GM13977 (cell line): ENCODE measurements around the gene SYNJ2.

Source experiments
- DNase-seq: peaks from one replicate; pipeline ENCODE4 v3.0.0; 2012; ENCODE audit warnings: low spot score
- in situ Hi-C: fragments of 300-500 bp; cut with MboI; formaldehyde crosslinking; loops from one replicate; pipeline ENCODE4 v1.12.0; 2022; ENCODE audit warnings: low sequenced_read_pairs, low pct_unique_long_range_greater_than_20kb, mixed read lengths, inconsistent platforms; ENCODE audit not compliant: unreplicated experiment
- TF ChIP-seq, protein P1 (sequence below): IDR thresholded peaks from 2 replicates; pipeline ENCODE4 v1.5.1; 2012; ENCODE audit warnings: mild to moderate bottlenecking, control low read depth; ENCODE audit not compliant: insufficient read depth; ENCODE audit errors: extremely low read depth, missing control alignments

SYNJ2 gene

DNA sequence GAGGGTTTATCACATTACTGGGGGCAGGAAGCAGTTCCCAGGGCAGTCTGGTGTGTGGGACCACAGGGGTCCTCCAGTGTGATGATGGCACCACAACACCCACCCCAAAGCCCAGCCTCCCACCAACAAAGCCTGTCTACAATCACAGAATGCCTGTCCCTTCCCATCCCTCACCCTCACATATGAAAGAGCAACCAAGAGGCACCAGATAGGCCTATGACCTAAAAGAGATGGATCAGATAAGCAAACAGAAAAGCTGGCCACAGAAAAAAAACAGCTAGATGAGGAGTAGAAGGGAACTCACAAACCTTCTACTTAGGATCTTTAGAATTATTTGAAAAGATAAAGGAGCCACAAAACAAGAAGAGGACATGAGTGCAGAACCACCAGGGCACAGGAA lies 132.1 kb downstream of the SYNJ2 start:
- DNase-seq: no peak
- TF ChIP-seq, protein P1, sequence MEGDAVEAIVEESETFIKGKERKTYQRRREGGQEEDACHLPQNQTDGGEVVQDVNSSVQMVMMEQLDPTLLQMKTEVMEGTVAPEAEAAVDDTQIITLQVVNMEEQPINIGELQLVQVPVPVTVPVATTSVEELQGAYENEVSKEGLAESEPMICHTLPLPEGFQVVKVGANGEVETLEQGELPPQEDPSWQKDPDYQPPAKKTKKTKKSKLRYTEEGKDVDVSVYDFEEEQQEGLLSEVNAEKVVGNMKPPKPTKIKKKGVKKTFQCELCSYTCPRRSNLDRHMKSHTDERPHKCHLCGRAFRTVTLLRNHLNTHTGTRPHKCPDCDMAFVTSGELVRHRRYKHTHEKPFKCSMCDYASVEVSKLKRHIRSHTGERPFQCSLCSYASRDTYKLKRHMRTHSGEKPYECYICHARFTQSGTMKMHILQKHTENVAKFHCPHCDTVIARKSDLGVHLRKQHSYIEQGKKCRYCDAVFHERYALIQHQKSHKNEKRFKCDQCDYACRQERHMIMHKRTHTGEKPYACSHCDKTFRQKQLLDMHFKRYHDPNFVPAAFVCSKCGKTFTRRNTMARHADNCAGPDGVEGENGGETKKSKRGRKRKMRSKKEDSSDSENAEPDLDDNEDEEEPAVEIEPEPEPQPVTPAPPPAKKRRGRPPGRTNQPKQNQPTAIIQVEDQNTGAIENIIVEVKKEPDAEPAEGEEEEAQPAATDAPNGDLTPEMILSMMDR: no peak
- in situ Hi-C loops: no loop called here

DNA sequence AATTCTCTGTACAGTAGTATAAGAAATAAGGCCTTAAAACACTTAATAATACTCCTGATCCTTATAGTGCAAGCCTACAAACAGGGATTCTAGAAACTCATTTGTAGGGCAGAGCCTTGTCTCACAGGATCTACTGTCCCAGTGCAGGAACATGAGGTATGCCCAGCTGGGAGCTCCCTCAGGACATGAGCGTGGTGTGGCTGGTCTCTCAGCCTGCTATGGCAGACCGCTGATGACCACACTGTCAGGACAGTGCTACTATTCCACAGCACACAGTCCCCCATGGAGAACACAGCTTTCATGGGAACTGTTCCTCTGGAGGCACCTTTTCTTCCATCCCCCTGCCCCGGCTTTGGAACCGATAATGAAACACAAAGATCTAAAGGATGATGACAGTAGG lies 133.4 kb downstream of the SYNJ2 start:
- no peak for DNase-seq
- in situ Hi-C loops: no loop called here
- TF ChIP-seq, protein P1: no peak

DNA sequence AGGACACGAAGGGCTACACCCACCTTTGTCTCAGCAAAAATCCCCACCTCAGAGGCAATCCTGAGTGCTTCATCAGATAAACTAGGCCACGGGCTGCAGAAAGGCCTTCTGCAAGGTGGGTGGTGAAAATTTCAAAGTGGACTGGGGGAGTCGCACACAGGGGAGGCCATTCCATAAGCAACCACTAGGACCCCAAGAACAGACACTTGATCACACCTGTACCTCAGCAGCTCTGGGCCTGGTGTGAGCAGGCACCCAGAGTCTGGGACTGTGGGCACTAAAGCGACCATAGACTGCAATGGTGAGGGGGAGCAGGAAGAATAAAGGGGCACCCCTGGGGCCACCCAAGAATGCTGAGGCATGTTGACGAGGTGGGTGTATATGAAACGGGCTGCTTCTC lies 133.8 kb downstream of the SYNJ2 start:
- in situ Hi-C loops: no loop called here
- TF ChIP-seq, protein P1: no peak
- DNase-seq: no peak

DNA sequence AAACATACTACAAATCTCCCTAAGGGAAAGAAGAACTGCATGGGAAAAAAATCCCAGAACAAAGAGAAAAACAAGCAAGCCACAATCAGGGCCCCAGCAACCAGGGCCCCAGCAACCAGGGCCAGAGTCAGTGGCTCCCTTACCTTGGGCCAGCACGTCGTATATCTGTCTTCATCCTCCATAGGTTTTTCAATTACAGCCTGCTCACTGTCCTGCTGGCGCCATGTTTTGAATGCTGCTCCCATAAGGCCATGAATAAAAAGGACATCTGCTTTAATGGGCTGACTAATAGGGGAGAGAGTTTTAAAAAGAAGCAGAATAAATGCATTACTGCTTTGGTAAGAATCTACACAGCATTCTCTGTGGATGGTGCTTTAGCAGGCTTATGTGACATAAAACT lies 137.2 kb downstream of the SYNJ2 start:
- in situ Hi-C loops: no loop called here

DNA sequence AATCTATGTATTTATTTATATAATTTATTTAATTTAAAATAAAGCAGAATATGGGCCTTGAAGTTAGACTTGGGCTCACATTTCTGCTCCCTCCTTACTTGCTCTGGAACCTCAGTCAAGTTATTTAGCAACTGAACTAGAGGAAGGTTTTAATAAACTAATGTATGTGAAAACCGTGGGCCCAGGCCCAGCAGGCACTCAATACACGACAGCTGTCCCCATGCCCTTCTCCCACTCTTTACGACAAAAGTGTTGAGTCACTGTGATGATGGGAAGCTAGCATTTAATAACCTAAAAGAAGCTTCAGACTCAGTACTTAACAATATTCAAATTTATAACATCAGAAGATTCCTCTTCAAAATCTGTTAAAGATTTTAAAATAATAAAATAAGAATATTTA lies 139.7 kb downstream of the SYNJ2 start:
- in situ Hi-C loops: no loop called here
- TF ChIP-seq, protein P1: no peak
- DNase-seq: no peak

More for the DNA sequence above, 137.2 kb downstream of the SYNJ2 start:
- TF ChIP-seq, protein P1: no peak
- no peak for DNase-seq

DNA sequence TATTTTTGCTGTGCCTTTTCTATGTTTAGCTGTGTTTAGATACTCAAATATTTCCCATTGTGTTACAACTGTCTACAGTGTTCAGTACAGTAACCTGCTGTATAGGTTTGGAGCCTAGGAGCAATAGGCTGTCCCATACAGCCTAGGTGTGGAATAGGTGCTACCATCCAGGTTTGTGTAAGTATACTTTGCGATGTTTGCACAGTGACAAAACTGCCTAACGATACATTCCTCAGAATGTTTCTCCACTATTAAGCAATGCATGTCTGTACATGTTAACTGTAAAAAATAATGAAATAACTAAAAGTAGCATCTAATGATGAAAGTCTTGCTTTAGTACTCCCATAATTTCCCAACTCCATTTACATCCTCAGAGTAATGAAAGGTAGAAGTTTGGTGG lies 140.4 kb downstream of the SYNJ2 start:
- in situ Hi-C loops: no loop called here
- TF ChIP-seq, protein P1: no peak
- no peak for DNase-seq

DNA sequence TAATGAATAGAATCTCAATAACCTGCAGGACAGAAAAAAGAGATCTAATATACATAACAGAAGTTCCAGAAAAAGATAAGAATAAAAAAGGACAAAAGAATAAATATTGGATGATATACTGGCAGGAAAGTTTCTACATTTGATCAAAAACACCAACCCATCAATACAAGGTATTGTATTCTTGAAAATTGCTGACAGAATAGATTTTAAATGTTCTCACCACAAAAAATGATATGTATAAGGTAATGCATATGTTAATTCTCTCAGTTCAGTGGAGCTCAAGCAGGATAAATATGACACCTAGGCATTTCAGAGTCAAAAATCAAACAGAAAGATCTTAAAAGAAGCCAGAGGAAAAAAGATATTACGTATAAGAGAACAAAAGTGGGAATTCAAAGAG lies 142.6 kb downstream of the SYNJ2 start:
- TF ChIP-seq, protein P1: no peak
- no peak for DNase-seq
- in situ Hi-C loops: no loop called here
